Stimulated activated CD4-positive, alpha-beta T cell treated with anti-CD3 and anti-CD28 coated beads, Interleukin-4, amount 100 ng/mL, for 48 hours (primary cell): Measurements from ENCODE around the gene LDLRAD3.
"Not testable (repeated sequence)": the region's sequence is repeated elsewhere in the genome, so short reads cannot be mapped to it uniquely, and the experiment has no call there.

Experiments
- DNase-seq, 2 donors: peaks; one replicate each; pipeline ENCODE4 v3.0.0-alpha.2; 2020; ENCODE audit warnings: low read depth in 2 of 2

LDLRAD3 gene

DNA sequence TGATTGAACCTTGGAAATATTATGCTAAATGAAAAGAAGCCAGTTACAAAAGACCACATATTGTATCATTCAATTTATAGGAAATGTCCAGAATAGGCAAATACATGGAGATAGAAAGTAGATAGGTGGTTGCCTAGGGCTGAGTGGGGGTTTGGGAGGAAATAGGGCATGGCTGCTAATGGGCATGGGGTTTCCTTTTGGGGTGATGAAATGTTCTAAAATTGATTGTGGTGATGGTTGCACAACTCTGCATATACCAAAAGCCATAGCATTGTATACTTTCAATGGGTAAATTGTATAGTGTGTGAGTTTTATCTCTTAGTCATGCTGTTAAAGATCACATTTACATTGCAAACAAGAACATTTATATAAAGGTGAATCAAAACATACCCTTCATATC lies 48.7 kb downstream of the LDLRAD3 start:
- DNase-seq: no peak

DNA sequence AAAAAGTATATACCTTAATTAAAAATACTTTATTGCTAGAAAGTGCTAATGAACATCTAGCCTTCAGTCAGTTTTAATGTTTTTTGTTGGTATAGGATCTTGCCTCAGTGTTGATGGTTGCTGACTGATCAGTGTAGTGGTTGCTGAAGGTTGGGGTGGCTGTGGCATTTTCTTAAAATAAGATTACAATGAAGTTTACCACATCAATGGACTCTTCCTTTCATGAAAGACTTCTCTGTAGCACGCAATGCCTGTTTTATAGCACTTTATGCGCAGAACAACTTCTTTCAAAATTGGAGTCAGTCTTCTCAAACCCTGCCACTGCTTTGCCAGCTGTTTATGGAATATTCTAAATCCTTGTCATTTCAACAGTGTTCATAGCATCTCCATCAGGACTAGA lies 50.6 kb downstream of the LDLRAD3 start:
- no peak for DNase-seq

DNA sequence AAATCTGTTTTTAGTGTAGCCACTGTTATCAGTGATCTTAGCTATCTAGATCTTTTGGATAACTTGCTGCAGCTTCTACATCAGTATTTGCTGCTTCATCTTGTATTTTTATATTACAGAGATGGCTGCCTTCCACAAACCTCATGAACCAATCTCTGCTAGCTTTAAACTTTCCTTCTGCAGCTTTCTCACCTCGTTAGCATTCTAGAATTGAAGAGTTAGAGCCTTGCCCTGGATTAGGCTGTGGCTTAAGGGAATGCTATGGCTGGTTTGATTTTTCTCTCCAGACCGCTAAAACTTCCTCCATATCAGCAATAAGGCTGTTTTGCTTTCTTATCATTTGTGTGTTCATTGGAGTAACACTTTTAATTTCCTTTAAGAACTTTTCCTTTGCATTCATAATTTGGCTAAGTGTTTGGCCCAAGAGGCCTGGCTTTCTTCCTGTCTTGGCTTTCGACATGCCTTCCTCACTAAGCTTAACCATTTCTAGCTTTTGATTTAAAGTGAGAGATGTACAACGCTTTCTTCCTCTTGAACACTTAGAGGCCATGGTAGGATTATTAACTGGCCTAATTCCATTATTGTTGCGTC lies 51.9 kb downstream of the LDLRAD3 start:
- DNase-seq: no peak

DNA sequence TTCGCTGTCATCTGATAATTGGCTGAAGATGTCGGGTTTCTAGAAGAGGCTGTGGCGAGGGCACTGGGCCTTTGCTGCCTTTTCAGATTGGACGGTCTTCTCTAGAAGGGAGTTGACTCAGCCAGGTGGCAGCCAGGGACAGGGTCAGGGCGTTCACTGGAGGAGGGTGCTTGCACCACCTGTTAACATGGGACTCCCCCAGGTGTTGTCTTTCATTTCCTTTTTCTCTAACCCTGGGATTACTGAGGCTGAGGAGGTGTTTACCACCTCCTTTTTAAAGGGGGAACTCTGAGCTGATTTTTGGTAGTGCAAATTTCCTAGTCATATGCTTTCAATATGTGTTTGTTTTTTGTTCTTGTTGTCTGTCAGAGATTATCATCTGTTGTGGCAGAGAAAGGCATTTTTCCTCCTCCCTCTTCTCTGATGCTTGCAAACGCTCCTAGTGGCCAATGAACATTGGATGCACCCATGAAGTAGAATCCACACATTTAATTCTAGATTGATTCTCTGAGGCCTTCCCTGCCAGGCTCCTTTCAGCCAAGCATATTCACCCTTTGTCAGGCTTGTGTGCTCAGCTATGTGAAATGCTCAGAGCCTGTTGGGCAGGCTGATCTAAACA lies 54.1 kb downstream of the LDLRAD3 start:
- no peak for DNase-seq

DNA sequence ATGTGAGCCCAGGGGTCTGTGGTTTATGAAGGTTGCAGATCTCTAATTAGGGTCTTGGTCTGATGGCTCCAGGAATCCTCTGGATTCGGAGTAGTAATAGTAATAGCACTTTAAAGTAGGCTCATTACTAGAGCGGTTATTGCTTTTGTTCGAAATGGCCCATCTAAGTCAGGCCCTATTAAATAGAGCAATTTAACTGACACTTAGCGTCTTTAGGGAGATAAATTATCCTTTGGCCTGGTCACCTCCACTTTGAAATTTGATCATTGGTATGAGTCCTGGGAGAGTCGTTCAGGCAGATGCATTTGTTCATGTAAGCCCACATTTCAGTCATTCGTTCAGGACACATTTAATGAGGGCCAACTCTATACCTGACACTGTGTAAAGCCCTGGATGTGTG lies 54.8 kb downstream of the LDLRAD3 start:
- DNase-seq: no peak

DNA sequence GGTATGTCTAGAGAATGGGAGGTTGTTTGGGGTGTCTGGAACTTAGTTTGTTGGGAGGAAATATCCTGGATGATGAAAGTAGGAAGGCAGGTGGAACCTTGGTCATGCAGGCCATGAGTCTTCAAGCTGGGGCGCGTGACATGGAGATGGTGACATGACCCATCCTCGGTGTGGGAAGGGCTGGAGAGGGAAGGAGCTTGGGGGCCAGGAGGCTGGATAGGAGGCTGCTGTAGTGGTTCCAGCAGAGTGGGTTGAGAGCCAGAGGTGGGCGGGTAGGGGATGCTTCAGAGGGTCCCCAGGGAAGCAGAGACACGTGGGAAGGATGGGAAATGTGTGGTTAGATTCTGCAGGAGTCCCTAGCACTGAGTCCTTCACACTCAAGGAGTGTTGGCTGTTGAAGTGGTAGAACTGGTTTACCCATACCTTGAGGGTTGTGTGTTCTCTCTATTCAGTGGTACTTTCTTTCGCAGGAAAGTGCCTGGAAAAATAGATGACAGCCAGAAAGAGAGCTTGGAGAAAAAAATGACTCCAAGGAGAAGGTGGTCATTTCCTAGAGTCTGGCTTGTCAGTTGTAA lies 56.8 kb downstream of the LDLRAD3 start:
- no peak for DNase-seq

DNA sequence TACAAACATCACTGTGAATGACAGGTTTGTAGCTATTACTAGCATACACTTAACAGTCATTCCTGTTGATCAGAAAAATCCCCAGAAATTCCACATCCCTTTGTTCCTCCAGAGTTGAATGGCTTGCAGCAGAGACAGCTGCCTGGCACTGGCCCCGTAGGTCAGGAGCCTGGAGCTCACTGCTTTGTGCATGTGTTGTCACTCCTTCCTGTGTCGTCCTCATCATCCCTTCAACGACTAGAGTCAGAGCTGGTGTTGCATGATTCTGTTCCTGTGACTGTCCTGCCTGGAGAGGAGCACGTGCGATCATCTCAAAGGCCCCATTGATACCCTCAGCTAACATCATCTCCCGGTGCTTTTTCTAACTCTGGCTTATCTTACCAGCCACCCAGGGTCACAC lies 58.3 kb downstream of the LDLRAD3 start:
- no peak for DNase-seq

DNA sequence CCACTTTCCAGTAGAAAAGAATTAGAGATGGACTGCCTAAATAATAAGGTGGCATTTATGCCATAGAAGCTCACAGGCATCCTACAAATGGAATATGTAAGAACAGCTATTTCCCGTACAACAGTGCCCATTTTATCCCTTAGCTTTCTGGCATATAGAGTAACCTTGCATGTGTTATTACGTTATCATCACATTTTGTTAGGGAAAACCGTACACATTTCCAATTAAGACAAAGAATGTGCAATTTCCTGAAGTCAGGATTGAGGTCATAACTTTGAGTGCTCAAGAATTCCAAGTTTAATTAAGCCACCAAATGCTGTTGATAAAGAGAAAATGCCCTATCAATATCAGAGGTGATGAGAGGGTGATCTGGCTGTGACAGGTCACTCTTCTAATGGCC lies 58.9 kb downstream of the LDLRAD3 start:
- no peak for DNase-seq

DNA sequence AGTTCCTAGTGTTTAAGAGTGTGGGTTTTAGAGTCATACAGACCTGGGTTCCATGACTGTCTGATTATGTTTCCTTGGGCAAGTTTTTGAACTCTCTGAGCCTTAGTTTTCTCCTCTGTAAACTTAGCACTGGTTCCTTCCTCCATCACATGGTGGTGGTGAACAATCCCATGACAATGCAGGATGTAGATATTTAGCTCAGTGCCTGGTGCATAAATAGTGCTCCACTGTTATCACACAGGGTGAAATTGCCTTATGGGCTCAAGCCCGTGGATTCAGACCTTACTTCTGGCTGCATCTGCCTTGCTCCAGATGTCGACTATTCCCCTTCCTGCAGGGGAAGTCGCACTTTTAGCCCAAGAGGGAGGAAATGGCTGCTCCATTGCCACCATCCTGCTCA lies 62.7 kb downstream of the LDLRAD3 start:
- no peak for DNase-seq

DNA sequence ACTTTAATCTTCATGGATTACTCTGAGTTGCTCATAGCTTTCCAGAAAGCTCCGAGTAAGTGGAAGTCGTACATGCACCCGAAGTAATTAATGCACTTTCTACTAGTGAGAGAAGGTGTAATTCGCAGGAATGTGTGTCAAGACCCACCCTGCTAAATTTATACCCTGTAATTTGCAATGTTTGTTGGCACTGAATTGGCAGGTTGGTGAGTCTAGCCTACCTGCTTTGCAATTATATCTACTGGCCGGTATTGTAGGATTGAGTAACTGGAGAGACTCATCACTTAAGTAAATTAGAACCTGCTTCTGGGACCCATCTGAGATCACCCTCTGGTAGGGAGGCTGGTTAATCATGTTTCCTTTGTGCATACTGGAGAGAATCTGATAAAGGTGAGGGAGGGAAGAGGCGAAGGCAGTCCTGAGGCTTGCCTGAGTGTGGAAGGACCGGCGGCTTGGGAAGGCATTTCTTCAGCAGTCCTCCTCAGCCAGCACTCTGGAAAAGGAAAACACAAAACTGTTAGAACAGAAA lies 63.3 kb downstream of the LDLRAD3 start:
- DNase-seq: no peak

DNA sequence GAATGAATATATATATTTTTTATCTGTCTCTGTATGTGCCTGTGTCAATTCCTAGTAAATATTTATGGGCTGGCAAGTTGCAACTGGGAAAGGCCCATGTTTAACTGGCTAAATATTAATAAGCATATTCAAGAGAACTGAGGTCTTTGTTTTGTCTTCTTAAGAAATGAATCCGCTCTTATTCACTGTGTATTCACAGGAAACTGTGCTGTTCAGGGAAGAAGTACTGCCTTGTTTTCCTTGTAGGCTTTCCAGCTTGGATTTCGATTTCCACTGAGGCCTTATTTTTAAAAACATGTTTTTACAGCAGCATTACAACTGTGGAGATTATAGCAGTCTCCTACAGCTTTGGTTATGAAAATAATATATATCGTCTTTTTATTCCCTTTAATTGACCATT lies 64.7 kb downstream of the LDLRAD3 start:
- no peak for DNase-seq

DNA sequence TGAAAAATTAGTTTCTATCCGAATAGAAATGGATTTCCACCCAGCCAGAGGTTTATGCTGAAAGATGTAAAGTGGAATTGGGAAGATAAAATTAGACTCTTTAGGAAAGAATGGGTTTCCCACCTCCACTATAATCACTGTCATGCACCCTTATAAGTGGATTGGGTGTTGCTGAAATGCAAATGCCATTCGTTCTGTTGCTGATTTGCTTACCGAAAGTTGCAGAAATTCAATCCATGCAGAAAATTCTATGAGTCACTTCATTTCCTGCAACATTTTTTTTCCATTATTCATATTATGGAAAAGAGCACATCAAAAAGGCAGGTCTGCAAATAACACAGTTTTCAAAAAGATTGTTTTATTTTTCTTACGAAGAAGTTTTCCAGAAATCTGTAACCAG lies 65.6 kb downstream of the LDLRAD3 start:
- no peak for DNase-seq

DNA sequence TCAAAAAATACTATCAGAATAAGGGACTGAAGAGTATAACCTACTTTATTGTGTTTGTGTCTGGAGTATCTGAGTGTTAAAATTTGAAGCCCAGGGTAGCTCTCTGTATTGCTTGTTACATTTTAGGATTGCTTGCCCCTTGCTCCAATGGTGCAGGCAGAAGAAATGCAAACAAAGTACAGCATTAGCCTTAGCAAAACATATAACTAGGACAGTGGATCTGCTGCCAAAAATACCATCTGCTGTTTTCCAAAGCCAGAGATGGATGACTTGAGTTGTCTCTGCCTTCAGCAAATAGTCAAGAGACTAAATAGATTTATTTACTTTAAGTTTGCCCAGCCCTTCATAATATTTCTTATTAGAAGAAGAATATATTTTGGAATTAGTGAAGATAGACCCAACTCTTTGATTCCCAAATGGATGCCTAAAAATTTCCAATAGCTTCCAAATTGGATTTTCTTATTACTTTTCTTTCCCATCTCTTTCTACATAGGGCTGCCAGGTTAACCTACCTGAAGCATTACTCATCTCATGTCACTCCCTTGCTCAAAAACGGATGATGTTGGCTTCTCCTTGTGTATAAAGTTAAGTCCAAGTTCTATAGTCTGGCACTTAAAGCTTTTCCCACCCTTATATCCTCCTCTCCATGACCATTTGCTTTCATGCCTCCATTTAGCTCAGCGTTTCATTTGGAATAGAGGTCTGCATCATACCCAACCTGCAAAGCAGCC lies 66.3 kb downstream of the LDLRAD3 start:
- no peak for DNase-seq

DNA sequence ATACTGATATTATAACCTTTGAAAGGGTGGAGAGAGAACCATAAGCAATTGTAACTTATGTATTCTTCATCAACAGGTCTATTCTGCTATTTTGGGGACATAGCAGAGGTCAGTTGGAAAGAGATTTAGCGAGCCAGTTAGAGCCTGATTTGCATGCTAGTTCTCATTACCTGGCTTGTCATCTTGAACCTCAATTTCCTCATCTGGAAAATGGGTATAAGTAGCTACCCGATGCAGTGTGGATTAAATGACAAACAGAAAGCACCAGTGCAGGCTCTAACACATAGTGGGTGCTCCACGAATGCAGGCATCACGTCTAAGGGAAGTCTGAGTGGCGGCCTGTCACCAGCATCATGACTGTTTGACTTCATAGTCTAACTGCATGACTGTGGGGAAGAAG lies 67.7 kb downstream of the LDLRAD3 start:
- no peak for DNase-seq

DNA sequence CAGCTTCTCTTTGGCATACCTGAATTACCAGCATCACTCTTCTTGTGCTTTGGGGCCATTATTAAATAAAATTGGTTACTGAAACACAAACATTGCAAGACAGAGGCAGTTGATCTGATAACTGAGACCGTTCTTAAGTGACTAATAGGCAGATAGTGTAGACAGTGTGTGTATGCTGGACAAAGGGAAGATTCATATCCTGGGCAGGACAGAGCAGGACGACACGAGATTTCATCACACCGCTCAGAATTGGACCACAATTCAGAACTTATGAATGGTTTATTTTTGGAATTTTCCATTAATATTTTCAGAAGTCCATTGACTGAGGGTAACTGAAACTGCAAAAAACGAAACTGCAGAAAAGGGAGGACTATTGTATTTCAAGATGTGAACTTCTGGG lies 68.6 kb downstream of the LDLRAD3 start:
- DNase-seq: no peak

DNA sequence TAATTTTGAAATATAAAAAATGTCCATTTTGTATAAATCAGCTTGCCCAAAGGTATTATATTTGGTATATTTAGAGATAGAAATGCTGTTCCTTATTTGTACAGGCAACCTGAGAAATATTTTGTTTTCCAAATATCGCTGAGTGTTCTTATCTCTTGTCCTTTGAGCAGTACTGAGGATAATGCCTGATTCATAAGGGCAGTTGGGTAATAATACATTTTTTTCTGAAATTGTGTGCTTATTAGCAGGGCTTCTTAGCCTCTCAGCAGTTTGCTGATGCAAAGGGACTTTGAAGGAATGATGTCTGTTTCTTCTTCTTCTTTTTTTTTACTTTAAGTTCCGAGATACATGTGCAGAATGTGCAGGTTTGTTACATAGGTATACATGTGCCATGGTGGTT lies 69.1 kb downstream of the LDLRAD3 start:
- no peak for DNase-seq

DNA sequence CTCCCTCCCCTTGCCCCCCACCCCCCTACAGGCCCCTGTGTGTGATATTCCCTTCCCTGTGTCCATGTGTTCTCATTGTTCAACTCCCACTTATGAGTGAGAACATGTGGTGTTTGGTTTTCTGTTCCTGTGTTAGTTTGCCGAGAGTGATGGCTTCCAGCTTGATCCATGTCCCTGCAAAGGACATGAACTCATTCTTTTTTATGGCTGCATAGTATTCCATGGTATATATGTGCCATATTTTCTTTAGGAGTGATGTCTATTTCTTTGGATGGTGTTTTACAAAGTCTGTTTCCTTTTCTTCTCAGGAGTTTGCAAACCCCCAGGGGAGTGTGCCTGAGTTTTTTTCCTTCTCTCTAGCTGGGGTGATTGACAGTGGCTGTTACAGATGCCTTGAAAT lies 69.6 kb downstream of the LDLRAD3 start:
- not testable (repeated sequence) for DNase-seq

DNA sequence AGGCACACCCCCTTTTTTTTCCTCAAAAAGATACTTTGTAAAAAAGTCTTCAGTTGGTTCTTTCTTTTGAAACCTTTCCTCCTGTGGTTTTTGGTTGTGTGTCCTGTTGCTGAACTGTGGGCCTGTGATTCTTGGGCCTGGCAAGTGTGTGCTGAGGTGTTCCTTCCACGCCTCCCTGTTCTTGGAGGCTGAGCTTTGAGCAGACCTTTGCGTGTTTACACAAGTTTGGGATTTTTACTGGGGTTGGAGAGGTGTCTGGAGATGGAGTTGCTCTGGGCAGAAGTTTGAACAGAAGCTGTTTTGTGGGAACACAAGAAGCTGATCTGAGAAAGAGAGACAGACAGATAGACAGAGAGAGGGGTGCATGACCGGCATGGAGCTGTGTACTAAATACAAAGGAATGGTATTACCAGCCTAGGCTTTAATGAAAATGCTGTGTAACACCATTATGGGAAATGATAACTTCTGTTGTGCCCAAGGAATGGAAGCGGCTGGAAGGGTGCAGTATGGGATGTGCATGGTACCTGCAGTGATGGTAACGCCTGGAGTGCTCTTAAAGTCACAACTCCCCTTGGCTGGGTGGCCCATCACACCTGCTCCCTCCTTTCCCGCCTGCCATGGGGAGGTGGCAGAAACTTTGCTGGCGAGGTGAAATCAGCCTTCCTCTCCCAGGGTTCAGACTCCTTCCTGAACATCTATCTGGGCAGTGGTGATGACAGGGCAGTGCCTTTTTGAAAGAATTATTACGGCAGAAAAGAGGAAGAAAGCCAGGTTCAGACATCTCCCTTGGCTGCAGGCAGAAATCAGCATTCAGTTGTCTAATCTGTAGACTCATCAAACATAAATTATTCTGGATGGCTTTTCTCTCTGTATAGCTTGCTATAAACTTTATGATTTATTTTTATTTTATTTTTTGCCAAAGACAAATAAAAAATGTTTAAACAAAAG lies 70.4 kb downstream of the LDLRAD3 start:
- no peak for DNase-seq

DNA sequence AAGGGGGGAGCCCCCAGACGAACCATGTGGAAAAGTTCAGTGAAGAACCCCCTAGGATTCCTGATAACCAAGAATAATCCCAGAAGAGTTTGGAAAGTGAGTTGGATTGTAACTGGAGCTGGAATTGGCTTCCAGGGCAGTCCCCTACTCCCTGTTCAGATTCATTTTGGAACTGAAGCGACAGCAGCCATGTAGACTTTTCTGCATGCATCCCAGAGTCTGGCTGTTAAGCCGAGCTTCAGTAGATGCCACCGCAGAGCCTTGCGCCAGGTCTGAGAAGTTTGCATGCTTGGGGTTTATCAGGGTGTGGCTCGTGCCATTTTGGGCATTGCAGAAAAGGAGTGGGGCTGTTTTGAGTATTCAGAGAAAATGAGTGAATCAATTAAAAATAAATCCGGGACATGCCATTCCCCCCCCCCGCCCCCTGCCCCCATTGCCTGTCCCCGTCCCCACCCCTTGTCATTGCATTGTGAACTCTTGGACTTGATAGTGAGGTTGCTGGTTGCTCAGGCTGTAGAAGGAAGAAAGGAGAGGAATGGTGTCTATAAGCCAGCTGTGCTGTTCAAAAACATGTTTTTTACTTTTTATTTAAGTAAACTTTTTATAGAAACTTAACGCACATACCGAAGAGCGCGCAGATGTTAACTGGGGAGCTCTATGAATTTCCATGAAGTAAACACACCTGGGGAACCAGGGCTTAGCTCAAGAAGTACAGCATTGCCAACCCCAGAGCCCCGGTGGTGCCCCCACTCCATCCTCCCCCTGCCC lies 71.2 kb downstream of the LDLRAD3 start:
- DNase-seq: no peak

DNA sequence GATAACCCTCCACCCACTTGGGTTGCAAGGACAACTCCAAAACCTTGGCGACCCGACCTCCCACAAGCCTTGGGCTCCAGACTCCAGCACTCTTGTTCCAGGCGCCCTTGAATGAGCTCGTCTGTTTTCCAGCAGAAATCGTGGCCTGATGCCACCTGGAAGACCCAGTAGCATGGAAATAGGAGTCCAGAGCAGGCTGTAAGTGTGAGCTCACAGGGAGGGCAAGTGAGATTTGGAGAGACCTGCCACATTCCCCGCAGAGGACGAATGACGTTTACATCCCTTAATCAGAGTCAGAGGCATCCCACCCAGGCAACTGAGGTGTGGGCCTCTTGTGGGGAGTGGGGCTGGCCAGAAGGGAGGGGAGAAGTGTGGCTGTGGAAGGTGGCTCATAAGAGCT lies 71.9 kb downstream of the LDLRAD3 start:
- DNase-seq: no peak

DNA sequence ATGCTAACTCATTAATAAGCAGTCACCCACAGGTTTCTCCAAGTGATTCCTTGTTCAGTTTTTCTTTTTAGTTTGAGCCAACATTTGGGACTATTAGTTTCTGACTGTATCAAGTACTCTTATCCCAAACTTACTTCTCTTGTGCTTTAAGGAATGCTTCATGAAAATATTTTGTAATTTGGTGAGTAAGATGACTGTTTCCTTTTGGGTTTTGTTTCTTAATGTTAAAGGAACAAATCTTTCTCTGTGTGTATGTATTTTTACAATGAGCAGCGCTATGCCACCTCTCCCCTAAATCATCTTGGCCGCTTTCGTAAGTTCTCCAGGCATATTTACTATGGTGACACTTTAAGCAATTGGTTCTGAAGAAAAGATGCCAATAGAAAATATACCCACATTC lies 72.4 kb downstream of the LDLRAD3 start:
- no peak for DNase-seq
